CD4-positive, alpha-beta T cell treated with Interleukin-15 for 1 hour (primary cell): ENCODE results near the gene APOM.

ENCODE experiments used
- DNase-seq: peaks from one replicate; pipeline ENCODE4 v3.0.0-alpha.2; 2020

Gene APOM

GRCh38 chr6:31686483-31686882 lies 30.8 kb downstream of the APOM start:
- no peak for DNase-seq

GRCh38 chr6:31687321-31687720 lies 31.6 kb downstream of the APOM start:
- DNase-seq, result no peak

- DNase-seq, result no peak
Observed at GRCh38 chr6:31687860-31688693, 32.4 kb downstream of the APOM start.

GRCh38 chr6:31689249-31690110 lies 33.8 kb downstream of the APOM start:
- DNase-seq, result no peak

GRCh38 chr6:31690231-31691077 lies 34.8 kb downstream of the APOM start:
- no peak for DNase-seq

GRCh38 chr6:31691078-31691463 lies 35.4 kb downstream of the APOM start:
- DNase-seq, result no peak

GRCh38 chr6:31691564-31692108 lies 35.9 kb downstream of the APOM start:
- DNase-seq, result no peak

GRCh38 chr6:31692353-31692752 lies 36.7 kb downstream of the APOM start:
- DNase-seq, result no peak

GRCh38 chr6:31692886-31693285 lies 37.2 kb downstream of the APOM start:
- no peak for DNase-seq

GRCh38 chr6:31693535-31693934 lies 37.8 kb downstream of the APOM start:
- DNase-seq, result no peak

GRCh38 chr6:31697555-31697954 lies 41.9 kb downstream of the APOM start:
- DNase-seq, result no peak

GRCh38 chr6:31700740-31701401 lies 45.2 kb downstream of the APOM start:
- DNase-seq, result no peak

- no peak for DNase-seq
Observed at GRCh38 chr6:31701666-31702404, 46.1 kb downstream of the APOM start.

GRCh38 chr6:31702405-31702818 lies 46.7 kb downstream of the APOM start:
- DNase-seq, result no peak

- peak; percentile 98 for DNase-seq
Observed at GRCh38 chr6:31702819-31703716, 47.4 kb downstream of the APOM start, which contains the start of gene ABHD16A. ABHD16A (minus strand) TSS chr6:31703324; CDS start chr6:31703281, 43 bp downstream.

GRCh38 chr6:31705931-31706330 lies 50.2 kb downstream of the APOM start:
- DNase-seq, result no peak

- DNase-seq, result no peak
Observed at GRCh38 chr6:31706599-31706998, 50.9 kb downstream of the APOM start, which contains the start of gene LY6G6F. LY6G6F (plus strand) TSS chr6:31706866; CDS start chr6:31706907, 41 bp downstream.

- no peak for DNase-seq
Observed at GRCh38 chr6:31707701-31708100, 52.0 kb downstream of the APOM start.
